ENCODE data around the gene SOX9. TPM values are rescaled to one million over a fixed set of nuclear protein-coding genes. Genes with fewer than 3 reads are reported as not detected.
A peak's percentile ranks its signal among the peaks of the same experiment; 100 is the strongest.

Gene SOX9
- total RNA-seq, 2 donors from 2014 or later, result not detected

- Mint-ChIP-seq H3K36me3 (ENCODE audit: low read depth) (no peaks in the 10 kb centered on the region), H3K9me3 (no peaks in the 10 kb centered on the region), H3K27me3 (peaks cover 68% of the 10 kb centered on the region), H3K4me1 (no peaks in the 10 kb centered on the region), H3K4me3 (no peak overlapping the region), H3K27ac (no peak overlapping the region)
- no peak for ATAC-seq (replicated peaks)
Observed at GRCh38 chr17:72118335-72119076, 2.3 kb upstream of the SOX9 start.

- no peak for ATAC-seq (replicated peaks)
- H3K9me3 Mint-ChIP-seq, result no peaks in the 10 kb centered on the region
- H3K36me3 Mint-ChIP-seq (ENCODE audit: low read depth), result no peaks in the 10 kb centered on the region
- peaks cover 66% of the 10 kb centered on the region for H3K27me3 Mint-ChIP-seq
- H3K4me3 Mint-ChIP-seq, result no peak overlapping the region
- H3K27ac Mint-ChIP-seq, result no peak overlapping the region
- H3K4me1 Mint-ChIP-seq, result peaks cover 4% of the 10 kb centered on the region
Observed at GRCh38 chr17:72119077-72119872, 1.5 kb upstream of the SOX9 start.

- Mint-ChIP-seq H3K9me3 (no peaks in the 10 kb centered on the region), H3K4me3 (no peak overlapping the region), H3K27ac (no peak overlapping the region), H3K4me1 (peaks cover 4% of the 10 kb centered on the region), H3K36me3 (ENCODE audit: low read depth) (no peaks in the 10 kb centered on the region), H3K27me3 (peaks cover 62% of the 10 kb centered on the region)
- no peak for ATAC-seq (replicated peaks)
Observed at GRCh38 chr17:72119873-72120641, 763 bp upstream of the SOX9 start.

GRCh38 chr17:72121164-72122009 lies 567 bp downstream of the SOX9 start:
- ATAC-seq (replicated peaks), result no peak
- Mint-ChIP-seq H3K4me3 (peak overlapping the region; percentile 12), H3K27ac (no peak overlapping the region), H3K36me3 (ENCODE audit: low read depth) (no peaks in the 10 kb centered on the region), H3K9me3 (no peaks in the 10 kb centered on the region), H3K27me3 (peaks cover 56% of the 10 kb centered on the region), H3K4me1 (peaks cover 4% of the 10 kb centered on the region)

- Mint-ChIP-seq H3K9me3 (no peaks in the 10 kb centered on the region), H3K36me3 (ENCODE audit: low read depth) (no peaks in the 10 kb centered on the region), H3K4me1 (peaks cover 4% of the 10 kb centered on the region), H3K27ac (no peak overlapping the region), H3K4me3 (peak overlapping the region; percentile 12), H3K27me3 (peaks cover 56% of the 10 kb centered on the region)
- ATAC-seq (replicated peaks), result no peak
Observed at GRCh38 chr17:72122010-72122764, 1.4 kb downstream of the SOX9 start.

- ATAC-seq (replicated peaks), result no peak
- no peaks in the 10 kb centered on the region for H3K36me3 Mint-ChIP-seq (ENCODE audit: low read depth)
- H3K9me3 Mint-ChIP-seq, result no peaks in the 10 kb centered on the region
- no peak overlapping the region for H3K27ac Mint-ChIP-seq
- H3K4me3 Mint-ChIP-seq, result no peak overlapping the region
- H3K4me1 Mint-ChIP-seq, result peaks cover 4% of the 10 kb centered on the region
- H3K27me3 Mint-ChIP-seq, result peaks cover 57% of the 10 kb centered on the region
Observed at GRCh38 chr17:72122765-72123529, 2.1 kb downstream of the SOX9 start.

- peaks cover 51% of the 10 kb centered on the region for H3K27me3 Mint-ChIP-seq
Observed at GRCh38 chr17:72123530-72124437, 3.0 kb downstream of the SOX9 start.

GRCh38 chr17:72124438-72124775 lies 3.6 kb downstream of the SOX9 start:
- H3K4me1 Mint-ChIP-seq, result peaks cover 4% of the 10 kb centered on the region
- peaks cover 45% of the 10 kb centered on the region for H3K27me3 Mint-ChIP-seq
- no peak for ATAC-seq (replicated peaks)
- no peaks in the 10 kb centered on the region for H3K9me3 Mint-ChIP-seq
- no peaks in the 10 kb centered on the region for H3K36me3 Mint-ChIP-seq (ENCODE audit: low read depth)
- H3K27ac Mint-ChIP-seq, result no peak overlapping the region
- no peak overlapping the region for H3K4me3 Mint-ChIP-seq

More at GRCh38 chr17:72123530-72124437, 3.0 kb downstream of the SOX9 start:
- Mint-ChIP-seq H3K27ac (no peak overlapping the region), H3K9me3 (no peaks in the 10 kb centered on the region), H3K36me3 (ENCODE audit: low read depth) (no peaks in the 10 kb centered on the region), H3K4me3 (no peak overlapping the region), H3K4me1 (peaks cover 4% of the 10 kb centered on the region)
- ATAC-seq (replicated peaks), result no peak

- H3K4me1 Mint-ChIP-seq, result peaks cover 4% of the 10 kb centered on the region
- no peaks in the 10 kb centered on the region for H3K36me3 Mint-ChIP-seq (ENCODE audit: low read depth)
- no peak overlapping the region for H3K4me3 Mint-ChIP-seq
- no peak for ATAC-seq (replicated peaks)
- H3K27me3 Mint-ChIP-seq, result peaks cover 40% of the 10 kb centered on the region
- H3K27ac Mint-ChIP-seq, result no peak overlapping the region
- H3K9me3 Mint-ChIP-seq, result no peaks in the 10 kb centered on the region
Observed at GRCh38 chr17:72125226-72125651, 4.4 kb downstream of the SOX9 start.

GRCh38 chr17:72125742-72126141 lies 4.9 kb downstream of the SOX9 start:
- no peak overlapping the region for H3K27ac Mint-ChIP-seq
- peaks cover 35% of the 10 kb centered on the region for H3K27me3 Mint-ChIP-seq
- no peaks in the 10 kb centered on the region for H3K9me3 Mint-ChIP-seq
- H3K36me3 Mint-ChIP-seq (ENCODE audit: low read depth), result no peaks in the 10 kb centered on the region
- no peak overlapping the region for H3K4me3 Mint-ChIP-seq
- peaks cover 4% of the 10 kb centered on the region for H3K4me1 Mint-ChIP-seq
- ATAC-seq (replicated peaks), result peak; percentile 18

GRCh38 chr17:72126575-72127486 lies 6.0 kb downstream of the SOX9 start:
- H3K9me3 Mint-ChIP-seq, result no peaks in the 10 kb centered on the region
- H3K4me1 Mint-ChIP-seq, result peaks cover 4% of the 10 kb centered on the region
- H3K27ac Mint-ChIP-seq, result no peak overlapping the region
- H3K4me3 Mint-ChIP-seq, result no peak overlapping the region
- no peaks in the 10 kb centered on the region for H3K36me3 Mint-ChIP-seq (ENCODE audit: low read depth)
- H3K27me3 Mint-ChIP-seq, result peaks cover 32% of the 10 kb centered on the region
- ATAC-seq (replicated peaks), result no peak
